GM12892 (cell line): ENCODE data around the gene DEK.
"Not testable (repeated sequence)": the region's sequence is repeated elsewhere in the genome, so short reads cannot be mapped to it uniquely, and the experiment has no call there.

Experiments used
- DNase-seq: peaks from one replicate; pipeline ENCODE4 v3.0.0; 2011; ENCODE audit not compliant: insufficient read length
- FAIRE-seq: peaks from 2 replicates; lab custom pipeline; 2011; peaks lifted over from hg19 to GRCh38; lab: Jason Lieb, UNC
- POLR2A ChIP-seq: IDR thresholded peaks from 2 replicates; pipeline ENCODE4 v1.6.1; 2011; ENCODE audit warnings: low read depth, low read length, control low read depth
- POLR2AphosphoS5 ChIP-seq: IDR thresholded peaks from 2 replicates; pipeline ENCODE4 v1.6.1; 2011; ENCODE audit warnings: low read depth, low read length, control low read depth
- TAF1 ChIP-seq: IDR thresholded peaks from 2 replicates; pipeline ENCODE4 v1.6.1; 2011; ENCODE audit warnings: low read depth, mild to moderate bottlenecking, control low read depth, low read length, borderline replicate concordance

DEK gene

DNA sequence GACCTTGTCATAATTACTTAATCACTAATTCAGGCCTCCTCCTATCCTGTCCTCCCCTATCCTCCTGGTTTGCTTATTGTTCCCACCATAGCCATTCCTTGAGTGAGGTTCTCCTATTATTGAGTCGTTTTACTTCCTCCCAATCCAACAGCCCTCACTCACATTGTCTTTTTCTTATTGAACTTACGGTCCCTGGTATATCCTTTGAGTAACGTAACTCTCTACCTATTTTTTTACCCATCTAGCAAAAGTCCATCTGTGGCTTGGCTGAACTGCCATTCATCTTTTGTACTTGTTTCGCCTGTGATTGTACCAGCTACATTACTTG lies 43.1 kb downstream of the DEK start:
- DNase-seq = no peak
- peak; percentile 36 for FAIRE-seq
- TF ChIP-seq TAF1 (no peak), POLR2A (no peak; the same call in 1 of the 2 replicates), POLR2AphosphoS5 (no peak)

GRCh38 chr6:18219591-18219990 lies 44.7 kb downstream of the DEK start:
- DNase-seq = no peak
- TF ChIP-seq TAF1 (no peak), POLR2AphosphoS5 (no peak), POLR2A (no peak)
- no peak for FAIRE-seq

- TF ChIP-seq POLR2A (no peak), TAF1 (no peak), POLR2AphosphoS5 (no peak)
- no peak for DNase-seq
- no peak for FAIRE-seq
These were observed 46.1 kb downstream of the DEK start for GRCh38 chr6:18218233-18218632.

- TF ChIP-seq POLR2AphosphoS5 (no peak), TAF1 (no peak), POLR2A (no peak)
- DNase-seq (no peak), FAIRE-seq (no peak)
These were observed 47.9 kb downstream of the DEK start for GRCh38 chr6:18216411-18216810.

GRCh38 chr6:18215436-18215835 lies 48.9 kb downstream of the DEK start:
- FAIRE-seq = no peak
- no peak for TF ChIP-seq POLR2AphosphoS5
- TF ChIP-seq POLR2A = no peak
- TF ChIP-seq TAF1 = no peak

DNA sequence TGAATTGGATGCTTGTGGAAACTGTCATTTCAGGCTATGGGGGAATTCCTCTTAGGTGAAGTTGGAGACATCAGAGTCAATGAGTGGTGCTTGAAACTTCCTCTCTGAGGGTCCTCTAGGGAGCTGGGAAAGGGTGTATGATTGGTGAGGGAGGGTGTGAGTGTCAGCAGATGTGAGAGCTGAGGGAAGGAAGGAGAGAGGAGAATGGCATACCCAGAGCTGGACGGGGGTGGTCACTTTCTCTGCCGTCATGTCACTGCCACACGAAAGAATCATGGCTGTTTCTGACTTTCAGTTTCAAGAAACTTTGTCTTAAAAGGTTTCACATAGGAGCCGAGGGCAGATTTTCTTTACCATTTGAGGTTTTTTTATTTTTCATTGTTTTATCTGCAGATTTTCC lies 50.3 kb downstream of the DEK start:
- no peak for TF ChIP-seq TAF1
- TF ChIP-seq POLR2A = no peak
- TF ChIP-seq POLR2AphosphoS5 = no peak
- FAIRE-seq = peak; percentile 27
- DNase-seq = no peak

More at GRCh38 chr6:18215436-18215835, 48.9 kb downstream of the DEK start:
- no peak for DNase-seq

DNA sequence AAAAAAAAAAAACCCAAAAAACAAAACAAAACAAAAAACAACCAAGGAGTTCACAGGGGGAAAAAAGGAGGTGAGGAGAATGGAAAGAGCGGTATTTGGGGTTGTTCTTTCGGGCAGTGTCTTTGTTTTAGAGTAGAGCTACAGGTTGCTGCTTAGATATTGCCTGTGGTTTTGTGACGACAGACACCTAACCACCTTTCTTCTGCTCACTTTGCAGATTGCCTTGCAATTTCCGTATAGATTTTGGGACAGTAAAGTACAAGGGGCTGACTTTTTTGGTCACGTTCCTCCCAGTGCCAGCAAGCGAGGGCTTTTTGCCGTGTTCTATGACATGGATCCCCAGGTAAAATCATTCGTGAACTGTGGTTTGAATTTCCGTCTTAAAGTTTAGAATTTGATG lies 50.9 kb downstream of the DEK start:
- DNase-seq = no peak
- no peak for FAIRE-seq
- TF ChIP-seq TAF1 = no peak
- TF ChIP-seq POLR2A = no peak
- TF ChIP-seq POLR2AphosphoS5 = no peak

GRCh38 chr6:18212231-18212630 lies 52.1 kb downstream of the DEK start:
- FAIRE-seq (no peak), DNase-seq (no peak)
- TF ChIP-seq POLR2A (no peak), TAF1 (no peak), POLR2AphosphoS5 (no peak)

GRCh38 chr6:18211338-18211737 lies 53.0 kb downstream of the DEK start:
- TF ChIP-seq TAF1 = 0 out of 2 replicates have a peak, but pooled peaks have one; percentile 29
- peak; percentile 32; the same call in 1 of the 2 replicates for TF ChIP-seq POLR2A
- TF ChIP-seq POLR2AphosphoS5 = peak; percentile 38; the same call in 1 of the 2 replicates
- DNase-seq (peak; percentile 40), FAIRE-seq (peak; percentile 94)

- FAIRE-seq = no peak
- DNase-seq = no peak
- TF ChIP-seq POLR2A = no peak
- no peak for TF ChIP-seq POLR2AphosphoS5
- TF ChIP-seq TAF1 = no peak
These were observed 53.6 kb downstream of the DEK start for GRCh38 chr6:18210707-18211106.

- TF ChIP-seq TAF1 (no peak), POLR2AphosphoS5 (no peak), POLR2A (no peak)
- no peak for DNase-seq
- no peak for FAIRE-seq
These were observed 54.7 kb downstream of the DEK start for GRCh38 chr6:18209539-18210197.

DNA sequence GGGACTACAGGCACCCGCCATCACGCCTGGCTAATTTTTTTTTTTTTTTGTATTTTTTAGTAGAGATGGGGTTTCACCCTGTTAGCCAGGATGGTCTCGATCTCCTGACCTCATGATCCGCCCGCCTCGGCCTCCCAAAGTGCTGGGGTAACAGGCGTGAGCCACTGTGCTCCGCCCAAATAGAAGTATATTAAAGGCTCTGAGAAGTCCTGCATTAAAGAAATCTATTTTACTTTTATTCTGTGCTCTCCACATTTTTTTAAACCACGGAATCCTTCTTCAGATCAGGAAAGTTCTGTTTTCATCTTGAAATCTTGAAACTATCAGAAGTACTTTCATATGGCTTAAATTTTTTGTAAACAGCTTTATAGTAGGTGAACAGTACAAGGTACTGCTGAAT lies 55.6 kb downstream of the DEK start:
- FAIRE-seq, DNase-seq: not testable (repeated sequence)

DNA sequence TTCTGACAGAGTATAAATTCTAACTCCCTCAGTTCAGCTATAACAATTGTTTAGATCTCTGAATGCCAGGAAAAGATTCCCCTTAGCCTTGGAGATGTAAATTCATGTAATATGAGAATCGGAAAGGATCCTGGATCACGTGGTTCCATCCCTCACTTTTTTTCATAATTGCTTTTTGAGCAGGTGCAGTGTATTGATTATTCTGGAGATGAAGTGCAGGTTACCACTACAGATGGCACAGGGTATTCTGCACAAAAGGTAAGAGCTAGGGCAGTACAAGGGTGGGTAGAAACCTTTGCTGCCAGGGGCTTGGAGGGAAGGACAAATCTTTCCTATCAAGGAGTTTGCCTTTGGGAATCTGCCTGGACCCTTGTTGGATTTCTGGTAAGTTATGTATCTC lies 56.4 kb downstream of the DEK start:
- TF ChIP-seq POLR2A (no peak), TAF1 (no peak), POLR2AphosphoS5 (no peak)
- FAIRE-seq (no peak), DNase-seq (no peak)
